Adipose tissue (tissue), 3 donors: ENCODE results near the gene RAB31. TPM values are rescaled to one million over a fixed set of nuclear protein-coding genes. Genes with fewer than 3 reads are reported as not detected.

Source experiments
- H3K27ac ChIP-seq: one replicate; pipeline ENCODE4 v1.5.1; 2013; ENCODE audit warnings: low read depth, low read length
- WGBS, 3 donors: extraction: QIAGEN DNeasy Blood & Tissue Kit; methylation state at CpG; one replicate each; pipeline ENCODE4 v1.1.7; 2013; 5-methylcytosine and 5-hydroxymethylcytosine counted together
- polyA plus RNA-seq, 3 donors: library from polyadenylated mRNA; stranded (reverse); fragments of 200-250 nt; gene quantifications; one replicate each; pipeline ENCODE4 v1.2.3, GENCODE V29; 2013
- donor health status: healthy with polysubstance abuse.
- donor health status: Bipolar disorder and iron deficiency.
- donor health status: healthy.

The RAB31 gene
- polyA plus RNA-seq, 3 donors: 3.6 to 48.1 (median 20.4) TPM

GRCh38 chr18:9835825-9836224, 127.7 kb downstream of the RAB31 start:
- WGBS, 3 donors: 62 to 91% (median 74%) methylated on average over 10 of the region's 10 CpGs
- H3K27ac ChIP-seq: no peak overlapping the region

- no peak overlapping the region for H3K27ac ChIP-seq
- 58 to 75% (median 75%) methylated on average over 10 of the region's 10 CpGs for WGBS, 3 donors
Measured at GRCh38 chr18:9838144-9838877, 130.2 kb downstream of the RAB31 start.

- H3K27ac ChIP-seq: no peak overlapping the region
- 91 to 95% (median 94%) methylated on average over 8 of the region's 8 CpGs for WGBS, 3 donors
Measured at GRCh38 chr18:9839211-9839610, 131.1 kb downstream of the RAB31 start.

- 75 to 88% (median 87%) methylated on average over 10 of the region's 10 CpGs for WGBS, 3 donors
- no peak overlapping the region for H3K27ac ChIP-seq
Measured at GRCh38 chr18:9839853-9840252, 131.8 kb downstream of the RAB31 start.

GRCh38 chr18:9841752-9842151, 133.7 kb downstream of the RAB31 start:
- H3K27ac ChIP-seq: no peak overlapping the region
- WGBS, 3 donors: 79 to 91% (median 84%) methylated on average over 4 of the region's 4 CpGs

- H3K27ac ChIP-seq: no peak overlapping the region
- 96 to 98% (median 98%) methylated on average over 6 of the region's 6 CpGs for WGBS, 3 donors
Measured at GRCh38 chr18:9842448-9842847, 134.3 kb downstream of the RAB31 start.

- no peak overlapping the region for H3K27ac ChIP-seq
- 75 to 84% (median 78%) methylated on average over 3 of the region's 3 CpGs for WGBS, 3 donors
Measured at GRCh38 chr18:9845256-9845655, 137.2 kb downstream of the RAB31 start.

- H3K27ac ChIP-seq: no peak overlapping the region
- WGBS, 3 donors: 16 to 47% (median 44%) methylated on average over 10 of the region's 10 CpGs
Measured at GRCh38 chr18:9846162-9846925, 138.2 kb downstream of the RAB31 start.

- WGBS, 3 donors: 83 to 89% (median 88%) methylated on average over 5 of the region's 5 CpGs
- H3K27ac ChIP-seq: no peak overlapping the region
Measured at GRCh38 chr18:9848170-9848879, 140.2 kb downstream of the RAB31 start.

GRCh38 chr18:9849407-9850283, 141.5 kb downstream of the RAB31 start:
- WGBS, 3 donors: 42 to 76% (median 47%) methylated on average over 18 of the region's 18 CpGs
- no peak overlapping the region for H3K27ac ChIP-seq

GRCh38 chr18:9850309-9850708, 142.2 kb downstream of the RAB31 start:
- no peak overlapping the region for H3K27ac ChIP-seq
- WGBS, 3 donors: 83 to 89% (median 87%) methylated on average over 3 of the region's 3 CpGs

- 40 to 87% (median 45%) methylated on average over 2 of the region's 2 CpGs for WGBS, 3 donors
- no peak overlapping the region for H3K27ac ChIP-seq
Measured at GRCh38 chr18:9851511-9851910, 143.4 kb downstream of the RAB31 start.

- H3K27ac ChIP-seq: no peak overlapping the region
- WGBS, 3 donors: 75 to 95% (median 91%) methylated on average over 5 of the region's 5 CpGs
Measured at GRCh38 chr18:9852266-9853081, 144.4 kb downstream of the RAB31 start.

GRCh38 chr18:9854801-9855676, 146.9 kb downstream of the RAB31 start:
- H3K27ac ChIP-seq: no peak overlapping the region
- WGBS, 3 donors: 48 to 76% (median 74%) methylated on average over 12 of the region's 12 CpGs

GRCh38 chr18:9855681-9856080, 147.6 kb downstream of the RAB31 start:
- WGBS, 3 donors: 68 to 89% (median 82%) methylated on average over 9 of the region's 9 CpGs

GRCh38 chr18:9856092-9856491, 148.0 kb downstream of the RAB31 start:
- no peak overlapping the region for H3K27ac ChIP-seq
- WGBS, 3 donors: 65 to 92% (median 73%) methylated on average over 3 of the region's 3 CpGs

More at GRCh38 chr18:9855681-9856080, 147.6 kb downstream of the RAB31 start:
- no peak overlapping the region for H3K27ac ChIP-seq
